Lung (tissue), 12 donors: ENCODE measurements around the gene INSRR. TPM values are rescaled to one million over a fixed set of nuclear protein-coding genes. Genes with fewer than 3 reads are reported as not detected.

ENCODE experiments used
- ATAC-seq: fragments of 200-7000 bp; cut with Tn5 transposase; one replicate; pipeline ENCODE4 v1.9.1; 2020; ENCODE audit warnings: moderate number of reproducible peaks; ENCODE audit not compliant: insufficient read depth, low FRiP score
- DNase-seq, 3 donors: peaks; one replicate each; pipeline ENCODE4 v3.0.0-alpha.2; 2013 to 2017
- H3K27ac ChIP-seq, 2 donors: one replicate each; pipeline ENCODE4 v1.5.1; 2013; ENCODE audit warnings: mild to moderate bottlenecking in 2 of 2, moderate library complexity in 2 of 2, control low read depth in 1 of 2, inconsistent platforms in 1 of 2, low read depth in 1 of 2, low read length in 1 of 2
- H3K27me3 ChIP-seq, 3 donors: one replicate each; pipeline ENCODE4 v1.5.1; 2013; ENCODE audit warnings: low read length in 2 of 3; ENCODE audit not compliant: control insufficient read depth in 3 of 3, insufficient read depth in 3 of 3
- H3K36me3 ChIP-seq, 4 donors: one replicate each; pipeline ENCODE4 v1.5.1; 2013; ENCODE audit warnings: low read length in 4 of 4, mild to moderate bottlenecking in 1 of 4, moderate library complexity in 1 of 4; ENCODE audit not compliant: control insufficient read depth in 4 of 4, insufficient read depth in 4 of 4
- H3K4me1 ChIP-seq, 5 donors: one replicate each; pipeline ENCODE4 v1.5.1; 2013; ENCODE audit warnings: low read length in 5 of 5, mild to moderate bottlenecking in 2 of 5, moderate library complexity in 1 of 5; ENCODE audit not compliant: control insufficient read depth in 5 of 5, insufficient read depth in 5 of 5
- H3K4me3 ChIP-seq: one replicate; pipeline ENCODE4 v1.5.1; 2013; ENCODE audit warnings: mild to moderate bottlenecking, control low read depth, moderate library complexity
- H3K9ac ChIP-seq, 2 donors: one replicate each; pipeline ENCODE4 v1.5.1; 2013; ENCODE audit warnings: low read length in 2 of 2, control low read depth in 1 of 2; ENCODE audit not compliant: insufficient read depth in 1 of 2
- H3K9me3 ChIP-seq, 4 donors: one replicate each; pipeline ENCODE4 v1.5.1; 2013; ENCODE audit warnings: low read length in 3 of 4, mild to moderate bottlenecking in 1 of 4, moderate library complexity in 1 of 4; ENCODE audit not compliant: control insufficient read depth in 4 of 4, insufficient read depth in 3 of 4
- WGBS, 2 donors: extraction: QIAGEN DNeasy Blood & Tissue Kit; methylation state at CpG; one replicate each; pipeline ENCODE4 v1.1.7; 2013; 5-methylcytosine and 5-hydroxymethylcytosine counted together
- polyA plus RNA-seq, 2 donors: library from polyadenylated mRNA; stranded (reverse); fragments of 200-250 nt; gene quantifications; one replicate each; pipeline ENCODE4 v1.2.1, GENCODE V29; 2013
- total RNA-seq, 2 donors: library from RNA; depleted of rRNA in 1 of 2; stranded (reverse); fragments of >200 nt in 1 of 2; gene quantifications; one replicate each; pipeline ENCODE4 v1.2.1, GENCODE V29; 2014 to 2021
- TF ChIP-seq, protein P1 (sequence below): IDR thresholded peaks from 2 replicates; pipeline ENCODE4 v1.5.1; 2012; ENCODE audit warnings: mild to moderate bottlenecking; ENCODE audit errors: control extremely low read depth, extremely low read depth
- donor health status: control.
- donor health status: control.
- donor health status: Bipolar disorder and iron deficiency.
- donor health status: healthy.
- donor health status: DM: yes; HTN: yes; CAD: no.

The INSRR gene
- total and polyA plus RNA-seq, 4 donors: not detected

DNA sequence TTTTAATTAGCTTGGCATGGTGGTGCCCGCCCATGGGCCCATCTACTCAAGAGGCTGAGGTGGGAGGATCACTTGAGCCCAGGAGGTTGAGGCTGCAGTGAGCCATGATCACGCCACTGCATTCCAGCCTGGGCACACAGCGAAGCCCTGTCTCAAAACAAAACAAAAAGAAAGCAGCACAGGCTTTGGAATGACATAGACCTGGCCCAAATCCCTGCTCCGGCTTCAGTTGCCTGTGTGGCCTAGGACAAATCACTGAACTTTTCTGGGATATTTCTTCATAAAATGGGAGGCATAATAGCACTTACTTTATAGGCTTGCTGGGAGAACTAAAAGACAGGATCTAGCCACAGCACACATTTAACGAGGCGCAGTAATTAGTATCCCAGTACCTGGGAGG lies 37.0 kb upstream of the INSRR start:
- DNase-seq: no peak
- no peak overlapping the region for H3K9ac ChIP-seq

DNA sequence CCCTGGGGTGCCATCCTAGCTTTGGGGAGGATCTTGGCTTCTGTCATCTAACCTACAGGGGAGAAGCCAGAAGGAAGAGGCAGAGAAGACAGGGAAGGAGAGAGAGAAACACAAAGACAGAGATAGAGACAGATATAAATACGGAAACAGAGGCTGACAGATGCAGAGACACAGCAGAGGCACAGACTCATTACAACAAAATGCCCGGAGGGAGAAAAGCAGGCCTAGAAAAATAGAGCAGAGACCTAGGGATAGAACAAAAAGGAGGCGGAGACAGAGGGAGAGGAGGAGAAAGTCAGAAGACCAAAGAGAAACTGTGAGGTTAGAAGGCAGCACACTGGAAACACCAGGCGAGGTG lies 36.5 kb upstream of the INSRR start:
- 67 to 86% methylated on average over 4 of the region's 4 CpGs for WGBS, 2 donors
- H3K9ac ChIP-seq: peak overlapping the region in 1 of 2 donors; percentile 10
- peaks cover 0 to 65% (median 16%) of the 10 kb centered on the region in 5 donors for H3K4me1 ChIP-seq
- no peak overlapping the region for H3K4me3 ChIP-seq
- TF ChIP-seq, protein P1, sequence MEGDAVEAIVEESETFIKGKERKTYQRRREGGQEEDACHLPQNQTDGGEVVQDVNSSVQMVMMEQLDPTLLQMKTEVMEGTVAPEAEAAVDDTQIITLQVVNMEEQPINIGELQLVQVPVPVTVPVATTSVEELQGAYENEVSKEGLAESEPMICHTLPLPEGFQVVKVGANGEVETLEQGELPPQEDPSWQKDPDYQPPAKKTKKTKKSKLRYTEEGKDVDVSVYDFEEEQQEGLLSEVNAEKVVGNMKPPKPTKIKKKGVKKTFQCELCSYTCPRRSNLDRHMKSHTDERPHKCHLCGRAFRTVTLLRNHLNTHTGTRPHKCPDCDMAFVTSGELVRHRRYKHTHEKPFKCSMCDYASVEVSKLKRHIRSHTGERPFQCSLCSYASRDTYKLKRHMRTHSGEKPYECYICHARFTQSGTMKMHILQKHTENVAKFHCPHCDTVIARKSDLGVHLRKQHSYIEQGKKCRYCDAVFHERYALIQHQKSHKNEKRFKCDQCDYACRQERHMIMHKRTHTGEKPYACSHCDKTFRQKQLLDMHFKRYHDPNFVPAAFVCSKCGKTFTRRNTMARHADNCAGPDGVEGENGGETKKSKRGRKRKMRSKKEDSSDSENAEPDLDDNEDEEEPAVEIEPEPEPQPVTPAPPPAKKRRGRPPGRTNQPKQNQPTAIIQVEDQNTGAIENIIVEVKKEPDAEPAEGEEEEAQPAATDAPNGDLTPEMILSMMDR: no peak
- peak overlapping the region; percentile 71 to 92 for H3K27ac ChIP-seq
- no peaks in the 10 kb centered on the region for H3K9me3 ChIP-seq
- no peaks in the 10 kb centered on the region for H3K36me3 ChIP-seq
- H3K27me3 ChIP-seq: peaks cover 0 to 8% (median 0%) of the 10 kb centered on the region in 3 donors
- ATAC-seq (no peak), DNase-seq (no peak)

More for the DNA sequence above, 37.0 kb upstream of the INSRR start:
- Histone ChIP-seq H3K4me3 (no peak overlapping the region), H3K27me3 (peaks cover 0 to 8% (median 0%) of the 10 kb centered on the region in 3 donors), H3K4me1 (peaks cover 0 to 70% (median 21%) of the 10 kb centered on the region in 5 donors), H3K9me3 (no peaks in the 10 kb centered on the region), H3K36me3 (no peaks in the 10 kb centered on the region), H3K27ac (peak overlapping the region; percentile 71 to 92)
- WGBS, 2 donors: 84 to 89% methylated on average over 6 of the region's 6 CpGs
- TF ChIP-seq, protein P1: no peak
- no peak for ATAC-seq

DNA sequence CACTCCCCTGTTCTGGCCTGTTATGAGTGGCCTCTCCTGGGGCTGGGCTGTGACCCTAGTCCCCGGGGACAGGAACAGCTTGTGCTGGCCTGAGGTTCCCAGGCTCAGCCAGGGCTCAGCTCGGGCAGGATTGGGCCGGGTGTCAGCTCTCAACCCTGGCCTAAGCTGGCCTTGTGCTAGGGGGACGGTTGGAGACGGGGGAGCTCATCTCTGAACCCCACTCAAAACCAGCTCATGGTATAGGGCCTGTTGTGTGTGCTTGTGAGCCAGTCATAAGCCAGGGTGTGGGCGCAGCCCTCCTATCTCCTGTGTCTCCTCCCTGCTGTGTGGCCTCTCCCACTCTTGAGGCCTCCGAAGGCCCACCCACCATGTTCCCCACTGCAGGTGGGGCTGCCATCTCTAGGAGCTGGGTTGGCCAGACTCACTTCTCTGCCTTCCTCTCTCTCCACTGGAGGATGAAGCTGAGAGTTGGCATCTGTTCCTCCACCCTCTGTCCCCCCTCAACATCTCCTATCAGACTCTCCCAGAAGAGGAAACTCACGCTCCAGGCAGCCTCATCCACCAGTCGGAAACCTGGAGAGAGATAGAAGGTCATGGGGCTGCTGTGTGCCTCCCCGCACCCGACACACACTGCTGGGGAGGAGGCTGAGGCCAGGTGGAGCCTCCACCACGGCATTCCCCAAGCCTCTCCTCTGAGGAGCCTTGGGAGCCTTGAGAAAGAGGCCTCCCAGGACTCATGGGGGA lies 36.0 kb upstream of the INSRR start:
- no peak for ATAC-seq
- peak overlapping the region; percentile 71 to 92 for H3K27ac ChIP-seq
- peak overlapping the region; percentile 21 for H3K4me3 ChIP-seq
- peaks cover 0 to 60% (median 16%) of the 10 kb centered on the region in 5 donors for H3K4me1 ChIP-seq
- DNase-seq: peak; percentile 49 to 67 (median 50)
- peak overlapping the region in 1 of 2 donors; percentile 10 for H3K9ac ChIP-seq
- TF ChIP-seq, protein P1: no peak
- H3K9me3 ChIP-seq: no peaks in the 10 kb centered on the region
- peaks cover 0 to 8% (median 0%) of the 10 kb centered on the region in 3 donors for H3K27me3 ChIP-seq
- H3K36me3 ChIP-seq: no peaks in the 10 kb centered on the region
- WGBS, 2 donors: 51 to 52% methylated on average over 12 of the region's 12 CpGs
